Progenitor cell of endocrine pancreas (in vitro differentiated cells): ENCODE measurements around the gene TLE2. TPM values are rescaled to one million over a fixed set of nuclear protein-coding genes. Genes with fewer than 3 reads are reported as not detected.
A peak's percentile ranks its signal among the peaks of the same experiment; 100 is the strongest.

ENCODE experiments used
- DNase-seq: peaks from one replicate; pipeline ENCODE4 v3.0.0; 2021; ENCODE audit warnings: low spot score; ENCODE audit not compliant: unreplicated experiment
- H3K27ac Mint-ChIP-seq: 2 replicates; pipeline ENCODE4 v1.8.0; 2021; ENCODE audit warnings: mild to moderate bottlenecking, moderate library complexity, mixed read lengths
- H3K27me3 Mint-ChIP-seq: 2 replicates; pipeline ENCODE4 v1.8.0; 2021; ENCODE audit warnings: mixed read lengths
- H3K36me3 Mint-ChIP-seq: 2 replicates; pipeline ENCODE4 v1.8.0; 2022; ENCODE audit warnings: mixed read lengths; ENCODE audit not compliant: insufficient read depth
- H3K4me1 Mint-ChIP-seq: 2 replicates; pipeline ENCODE4 v1.8.0; 2021; ENCODE audit warnings: low read depth, mixed read lengths
- H3K4me3 Mint-ChIP-seq: 2 replicates; pipeline ENCODE4 v1.8.0; 2021; ENCODE audit warnings: low read depth, mild to moderate bottlenecking, moderate library complexity, mixed read lengths
- H3K9me3 Mint-ChIP-seq: 2 replicates; pipeline ENCODE4 v1.8.0; 2021; ENCODE audit warnings: low read depth, mixed read lengths
- CTCF ChIP-seq: fragments of 200-600 bp; sonication (generic); IDR thresholded peaks from one replicate; pipeline ENCODE4 v1.5.0; 2021; ENCODE audit warnings: antibody characterized with exemption, mild to moderate bottlenecking; ENCODE audit not compliant: unreplicated experiment
- total RNA-seq: library from RNA; stranded (reverse); gene quantifications from 2 replicates; pipeline ENCODE4 v1.2.1, GENCODE V29; 2021

The TLE2 gene
- total RNA-seq, 1 donor from 2014 or later, result 160 TPM

GRCh38 chr19:3068071-3068470 lies 39.0 kb upstream of the TLE2 start:
- no peaks in the 10 kb centered on the region for H3K9me3 Mint-ChIP-seq
- H3K4me1 Mint-ChIP-seq, result peaks cover 30% of the 10 kb centered on the region
- no peaks in the 10 kb centered on the region for H3K27me3 Mint-ChIP-seq
- DNase-seq, result peak; percentile 73
- H3K27ac Mint-ChIP-seq, result peak overlapping the region; percentile 81
- no peaks in the 10 kb centered on the region for H3K36me3 Mint-ChIP-seq
- H3K4me3 Mint-ChIP-seq, result peak overlapping the region; percentile 47
- TF ChIP-seq CTCF, result peak; percentile 35

- Mint-ChIP-seq H3K9me3 (no peaks in the 10 kb centered on the region), H3K4me3 (peak overlapping the region; percentile 17), H3K36me3 (no peaks in the 10 kb centered on the region), H3K4me1 (peaks cover 32% of the 10 kb centered on the region), H3K27me3 (no peaks in the 10 kb centered on the region), H3K27ac (peak overlapping the region; percentile 84)
- TF ChIP-seq CTCF, result no peak
- no peak for DNase-seq
These were observed 38.5 kb upstream of the TLE2 start for GRCh38 chr19:3067563-3067962.

- TF ChIP-seq CTCF, result no peak
- peaks cover 29% of the 10 kb centered on the region for H3K4me1 Mint-ChIP-seq
- H3K9me3 Mint-ChIP-seq, result no peaks in the 10 kb centered on the region
- no peak for DNase-seq
- no peak overlapping the region for H3K4me3 Mint-ChIP-seq
- no peaks in the 10 kb centered on the region for H3K27me3 Mint-ChIP-seq
- H3K27ac Mint-ChIP-seq, result peak overlapping the region; percentile 94
- no peaks in the 10 kb centered on the region for H3K36me3 Mint-ChIP-seq
These were observed 37.5 kb upstream of the TLE2 start for GRCh38 chr19:3066482-3067049.

- no peaks in the 10 kb centered on the region for H3K9me3 Mint-ChIP-seq
- no peaks in the 10 kb centered on the region for H3K36me3 Mint-ChIP-seq
- peaks cover 31% of the 10 kb centered on the region for H3K4me1 Mint-ChIP-seq
- peak overlapping the region; percentile 41 for H3K4me3 Mint-ChIP-seq
- peak; percentile 42 for DNase-seq
- peak; percentile 6 for TF ChIP-seq CTCF
- no peaks in the 10 kb centered on the region for H3K27me3 Mint-ChIP-seq
- peak overlapping the region; percentile 94 for H3K27ac Mint-ChIP-seq
These were observed 36.7 kb upstream of the TLE2 start for GRCh38 chr19:3065675-3066357.

GRCh38 chr19:3064011-3064330 lies 34.9 kb upstream of the TLE2 start:
- Mint-ChIP-seq H3K4me3 (peak overlapping the region; percentile 76), H3K27ac (peak overlapping the region; percentile 52), H3K4me1 (peaks cover 34% of the 10 kb centered on the region), H3K9me3 (no peaks in the 10 kb centered on the region), H3K36me3 (peaks cover 4% of the 10 kb centered on the region), H3K27me3 (no peaks in the 10 kb centered on the region)
- TF ChIP-seq CTCF, result no peak
- no peak for DNase-seq
